CD14-positive monocyte (primary cell): ENCODE data around the gene SPCS1. TPM values are rescaled to one million over a fixed set of nuclear protein-coding genes. Genes with fewer than 3 reads are reported as not detected.

ENCODE experiments used
- DNase-seq, 3 donors: peaks; one replicate each; pipeline ENCODE4 v3.0.0-alpha.2; 2011 to 2022
- H2AFZ ChIP-seq: 2 replicates; pipeline ENCODE4 v1.6.0; 2012; ENCODE audit warnings: mild to moderate bottlenecking, low read depth, low read length, inconsistent platforms; ENCODE audit not compliant: insufficient read depth, poor library complexity, severe bottlenecking
- H3K27ac ChIP-seq, 2 donors: 1 replicate in 1 of 2; 2 replicates in 1 of 2; pipeline ENCODE4 v1.5.1; 2012 to 2013; ENCODE audit warnings: low read length in 2 of 2, control low read depth in 1 of 2, inconsistent platforms in 1 of 2, low read depth in 1 of 2, mild to moderate bottlenecking in 1 of 2
- H3K27me3 ChIP-seq, 2 donors: one replicate each; pipeline versions ENCODE4 v1.6.0 to v1.6.1; 2011 to 2013; ENCODE audit warnings: low read length in 2 of 2; ENCODE audit not compliant: control insufficient read depth in 2 of 2, insufficient read depth in 2 of 2
- H3K36me3 ChIP-seq, 2 donors: replicated peaks in 1 of 2; 1 replicate in 1 of 2; 2 replicates in 1 of 2; pipeline versions ENCODE4 v1.5.1 to v1.6.1; 2012 to 2013; ENCODE audit warnings: low read length in 2 of 2, control low read depth in 1 of 2, inconsistent platforms in 1 of 2, mild to moderate bottlenecking in 1 of 2; ENCODE audit not compliant: insufficient read depth in 2 of 2, control insufficient read depth in 1 of 2
- H3K4me1 ChIP-seq, 2 donors: 1 replicate in 1 of 2; 2 replicates in 1 of 2; pipeline versions ENCODE4 v1.5.1 to v1.6.1; 2012 to 2013; ENCODE audit warnings: low read length in 2 of 2, control low read depth in 1 of 2, inconsistent platforms in 1 of 2, mild to moderate bottlenecking in 1 of 2, moderate library complexity in 1 of 2; ENCODE audit not compliant: insufficient read depth in 2 of 2, control insufficient read depth in 1 of 2
- H3K4me2 ChIP-seq: replicated peaks from 2 replicates; pipeline ENCODE3; 2012; ENCODE audit warnings: low read length, moderate library complexity, mild to moderate bottlenecking; ENCODE audit not compliant: poor library complexity, severe bottlenecking; ENCODE audit errors: extremely low read depth
- H3K4me3 ChIP-seq, 3 experiments: fragments of 200-600 bp in 1 of 3; sonication (generic) in 1 of 3; replicated peaks in 1 of 3; 1 replicate in 2 of 3; 2 replicates in 1 of 3; pipeline ENCODE4 v1.5.1; 2011 to 2013; ENCODE audit warnings: low read length in 3 of 3, mild to moderate bottlenecking in 3 of 3, control low read depth in 2 of 3, low read depth in 2 of 3, inconsistent platforms in 1 of 3, moderate library complexity in 1 of 3
- H3K79me2 ChIP-seq: 2 replicates; pipeline ENCODE4 v1.6.0; 2012; ENCODE audit warnings: mild to moderate bottlenecking, control low read depth, inconsistent platforms, low read length, moderate library complexity; ENCODE audit not compliant: insufficient read depth
- H3K9ac ChIP-seq: 2 replicates; pipeline ENCODE4 v1.6.0; 2017; ENCODE audit warnings: low read length, mild to moderate bottlenecking; ENCODE audit not compliant: insufficient read depth, poor library complexity, severe bottlenecking
- H3K9me3 ChIP-seq, 2 donors: replicated peaks in 1 of 2; 1 replicate in 1 of 2; 2 replicates in 1 of 2; pipeline versions ENCODE4 v1.5.1 to v1.6.1; 2012 to 2013; ENCODE audit warnings: low read length in 2 of 2, control low read depth in 1 of 2; ENCODE audit not compliant: control insufficient read depth in 1 of 2, insufficient read depth in 1 of 2
- H4K20me1 ChIP-seq: 2 replicates; pipeline ENCODE4 v1.6.0; 2012; ENCODE audit warnings: mild to moderate bottlenecking, low read length, control low read depth, moderate library complexity; ENCODE audit not compliant: insufficient read depth
- H3K27ac Mint-ChIP-seq, 7 donors: one replicate each; pipeline ENCODE4 v1.8.0; 2020; ENCODE audit warnings: mild to moderate bottlenecking in 7 of 7, mixed read lengths in 7 of 7, moderate library complexity in 6 of 7, inconsistent platforms in 2 of 7
- H3K27me3 Mint-ChIP-seq, 3 donors: one replicate each; pipeline ENCODE4 v1.8.0; 2021 to 2022; ENCODE audit warnings: low read depth in 3 of 3, mild to moderate bottlenecking in 3 of 3, mixed read lengths in 3 of 3, moderate library complexity in 3 of 3, inconsistent platforms in 1 of 3
- H3K36me3 Mint-ChIP-seq, 2 donors: one replicate each; pipeline ENCODE4 v1.8.0; 2020; ENCODE audit warnings: mixed read lengths in 2 of 2, inconsistent platforms in 1 of 2, mild to moderate bottlenecking in 1 of 2
- H3K4me1 Mint-ChIP-seq: one replicate; pipeline ENCODE4 v1.8.0; 2020; ENCODE audit warnings: mild to moderate bottlenecking, mixed read lengths
- H3K4me3 Mint-ChIP-seq, 2 donors: one replicate each; pipeline ENCODE4 v1.8.0; 2020; ENCODE audit warnings: mild to moderate bottlenecking in 2 of 2, mixed read lengths in 2 of 2, moderate library complexity in 1 of 2
- H3K9me3 Mint-ChIP-seq, 7 donors: one replicate each; pipeline ENCODE4 v1.8.0; 2020 to 2022; ENCODE audit warnings: mixed read lengths in 7 of 7, mild to moderate bottlenecking in 6 of 7, moderate library complexity in 6 of 7, inconsistent platforms in 2 of 7
- WGBS: methylation state at CpG from one replicate; pipeline ENCODE4 v1.1.5; 2013; ENCODE audit warnings: missing lambda C conversion rate; ENCODE audit not compliant: insufficient coverage; 5-methylcytosine and 5-hydroxymethylcytosine counted together
- intact Hi-C, 2 donors: fragments of 100-400 bp; cut with micrococcal nuclease; formaldehyde crosslinking; loops; one replicate each; pipeline versions ENCODE4 v1.15.0 to v1.15.1; 2023
- polyA minus RNA-seq: library from RNA; depleted of rRNA, polyadenylated mRNA; stranded (reverse); fragments of >200 nt; gene quantifications from 2 replicates; pipeline ENCODE4 v1.2.3, GENCODE V29; 2012
- polyA plus RNA-seq, 3 donors: library from polyadenylated mRNA; depleted of rRNA in 1 of 3; unstranded in 2 of 3; stranded (reverse) in 1 of 3; fragments of 300-500 nt in 2 of 3; fragments of >200 nt in 1 of 3; fragmentation: Illumina TruSeq in 2 of 3; gene quantifications; 1 replicate in 2 of 3; 2 replicates in 1 of 3; pipeline ENCODE4 v1.2.3, GENCODE V29; 2012 to 2021
- total RNA-seq, 12 experiments: library from RNA in 1 of 12; stranded (reverse) in 1 of 12; fragments of 120-200 nt in 1 of 12; gene quantifications; one replicate each; pipeline ENCODE4 v1.2.4 and lab custom pipeline; 2013 to 2026; ENCODE audit warnings: mixed read lengths in 6 of 12, inconsistent platforms in 1 of 12
- TF ChIP-seq, protein P1 (sequence below): fragments of 200-600 bp; IDR thresholded peaks from one replicate; pipeline ENCODE4 v1.8.0; 2022; ENCODE audit warnings: antibody characterized with exemption, mild to moderate bottlenecking

SPCS1 gene
- 60.4 TPM for total RNA-seq (2013)
- polyA plus RNA-seq: 100 to 1,000 TPM in 2 of 3 donors, 10 to 100 TPM in 1; 99.0 to 242 (median 228) TPM
- 16.5 and 35.4 TPM in 2 replicates for polyA minus RNA-seq
- total RNA-seq (lab: John Stamatoyannopoulos, UW): 6.4 to 38.3 (median 28.2) reads per million in 11 experiments

DNA sequence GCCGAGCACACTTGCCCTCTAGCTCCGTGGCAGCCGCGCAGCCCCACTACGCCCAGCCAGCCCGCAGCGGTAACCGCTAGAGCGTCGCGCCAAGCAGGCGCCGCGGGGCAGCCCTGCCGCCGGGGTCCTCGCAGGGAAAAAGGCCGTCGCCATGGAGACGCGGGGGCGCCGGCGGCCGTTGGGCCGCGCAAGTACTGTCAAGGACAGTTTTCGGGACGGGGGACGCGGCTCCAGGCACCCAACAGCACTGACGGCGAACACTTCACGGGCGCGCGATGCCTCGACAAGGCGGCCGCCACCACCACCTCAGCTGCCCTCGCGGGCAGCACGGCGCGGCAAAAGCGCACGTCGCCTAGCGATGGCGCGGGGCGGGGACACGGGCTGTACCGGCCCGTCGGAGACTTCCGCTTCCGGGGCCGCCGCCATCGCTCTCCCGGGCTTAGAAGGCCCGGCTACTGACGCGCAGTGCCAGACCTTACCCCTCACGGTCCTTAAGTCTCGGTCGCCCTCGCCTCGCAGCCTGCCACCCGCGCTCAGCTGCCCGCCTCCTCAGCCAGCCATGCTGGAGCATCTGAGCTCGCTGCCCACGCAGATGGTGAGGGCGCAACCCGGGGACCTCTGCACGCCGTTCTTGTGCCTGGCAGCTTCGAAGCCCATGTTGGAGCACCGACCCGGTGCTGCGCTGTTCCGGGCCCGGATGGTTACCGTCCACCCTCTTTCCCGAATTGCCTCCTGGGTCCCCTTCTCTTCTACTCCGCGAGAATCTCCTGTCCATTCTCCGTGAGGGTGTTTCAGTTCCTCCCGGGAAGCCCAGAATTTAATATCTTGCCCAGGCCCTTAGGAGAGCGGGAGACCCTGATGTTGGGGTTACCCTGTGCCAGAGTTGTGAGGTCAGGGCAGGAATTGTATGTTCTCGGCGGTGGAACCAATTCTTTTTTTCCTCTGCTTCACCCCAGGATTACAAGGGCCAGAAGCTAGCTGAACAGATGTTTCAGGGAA, at the start of gene SPCS1, which contains the start of gene GLT8D1:
SPCS1 (plus strand) TSS at position 419 of the 999 bp plus-strand sequence; CDS start at position 560, 141 bp downstream.
GLT8D1 (minus strand) TSS at position 104 of the 999 bp plus-strand sequence. CDS start 5,331 bp downstream, outside the sequence.
- no peaks in the 10 kb centered on the region for H3K9me3 Mint-ChIP-seq
- H3K27me3 ChIP-seq: no peaks in the 10 kb centered on the region
- intact Hi-C loops: no loop called here
- peak within 1 kb of the TSS; percentile 89 for H3K9ac ChIP-seq
- peak within 1 kb of the TSS; percentile 94 to 96 for H3K4me3 Mint-ChIP-seq
- peaks cover 31 to 37% of the 10 kb centered on the region in 2 donors for H3K4me1 ChIP-seq
- H3K36me3 Mint-ChIP-seq: peaks cover 10 to 27% of the 10 kb centered on the region in 2 donors
- peaks cover 12 to 28% of the 10 kb centered on the region in 2 donors for H3K36me3 ChIP-seq
- peaks cover 0 to 3% (median 0%) of the 10 kb centered on the region in 3 donors for H3K27me3 Mint-ChIP-seq
- peak within 1 kb of the TSS; percentile 89 to 99 (median 99) for H3K4me3 ChIP-seq
- peak; percentile 83 to 84 (median 84) for DNase-seq
- H3K9me3 ChIP-seq: no peaks in the 10 kb centered on the region
- H2AFZ ChIP-seq: peak within 1 kb of the TSS; percentile 97
- H3K79me2 ChIP-seq: peaks cover 69% of the 10 kb centered on the region
- peak within 1 kb of the TSS; percentile 99 for H3K4me2 ChIP-seq
- H3K27ac Mint-ChIP-seq: peak within 1 kb of the TSS; percentile 90 to 98 (median 94)
- peaks cover 5% of the 10 kb centered on the region for H4K20me1 ChIP-seq
- under 1% methylated on average over 88 of the region's 94 CpGs for WGBS
- peaks cover 39% of the 10 kb centered on the region for H3K4me1 Mint-ChIP-seq
- H3K27ac ChIP-seq: peak within 1 kb of the TSS; percentile 88 to 95
- TF ChIP-seq, protein P1, sequence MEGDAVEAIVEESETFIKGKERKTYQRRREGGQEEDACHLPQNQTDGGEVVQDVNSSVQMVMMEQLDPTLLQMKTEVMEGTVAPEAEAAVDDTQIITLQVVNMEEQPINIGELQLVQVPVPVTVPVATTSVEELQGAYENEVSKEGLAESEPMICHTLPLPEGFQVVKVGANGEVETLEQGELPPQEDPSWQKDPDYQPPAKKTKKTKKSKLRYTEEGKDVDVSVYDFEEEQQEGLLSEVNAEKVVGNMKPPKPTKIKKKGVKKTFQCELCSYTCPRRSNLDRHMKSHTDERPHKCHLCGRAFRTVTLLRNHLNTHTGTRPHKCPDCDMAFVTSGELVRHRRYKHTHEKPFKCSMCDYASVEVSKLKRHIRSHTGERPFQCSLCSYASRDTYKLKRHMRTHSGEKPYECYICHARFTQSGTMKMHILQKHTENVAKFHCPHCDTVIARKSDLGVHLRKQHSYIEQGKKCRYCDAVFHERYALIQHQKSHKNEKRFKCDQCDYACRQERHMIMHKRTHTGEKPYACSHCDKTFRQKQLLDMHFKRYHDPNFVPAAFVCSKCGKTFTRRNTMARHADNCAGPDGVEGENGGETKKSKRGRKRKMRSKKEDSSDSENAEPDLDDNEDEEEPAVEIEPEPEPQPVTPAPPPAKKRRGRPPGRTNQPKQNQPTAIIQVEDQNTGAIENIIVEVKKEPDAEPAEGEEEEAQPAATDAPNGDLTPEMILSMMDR: no peak

DNA sequence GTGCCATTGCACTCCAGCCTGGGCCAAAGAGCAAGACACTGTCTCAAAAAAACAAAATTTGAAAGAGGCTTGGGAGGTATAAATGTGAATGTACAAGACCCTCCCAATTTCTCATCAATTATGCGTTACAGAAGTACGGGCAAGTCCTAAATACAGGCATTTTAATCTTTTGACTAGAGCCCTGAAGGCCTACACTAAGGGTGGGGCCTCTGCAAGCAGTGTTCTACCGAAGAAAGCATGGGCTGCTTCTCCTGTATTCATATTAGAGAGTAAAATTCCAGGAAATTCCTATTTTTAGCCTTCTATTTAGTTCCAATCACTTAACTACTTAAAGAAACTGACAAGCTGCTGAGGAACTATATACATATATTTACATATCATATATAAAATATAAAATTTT, 45.9 kb upstream of the SPCS1 start:
- H3K27ac ChIP-seq: no peak overlapping the region
- Mint-ChIP-seq H3K4me1 (no peaks in the 10 kb centered on the region), H3K4me3 (no peak overlapping the region), H3K36me3 (peaks cover 77 to 91% of the 10 kb centered on the region in 2 donors), H3K27ac (no peak overlapping the region), H3K27me3 (no peaks in the 10 kb centered on the region), H3K9me3 (no peaks in the 10 kb centered on the region)
- TF ChIP-seq, protein P1: no peak
- DNase-seq: no peak
- no peak overlapping the region for H3K9ac ChIP-seq
- intact Hi-C loops: no loop called here
- H3K79me2 ChIP-seq: peaks cover 8% of the 10 kb centered on the region
- H4K20me1 ChIP-seq: peaks cover 16% of the 10 kb centered on the region
- H3K36me3 ChIP-seq: peaks cover 78 to 97% of the 10 kb centered on the region in 2 donors
- H2AFZ ChIP-seq: no peak overlapping the region
- H3K4me3 ChIP-seq: no peak overlapping the region
- no peaks in the 10 kb centered on the region for H3K9me3 ChIP-seq
- WGBS: no CpG with 5 or more reads among the region's 3 CpGs
- no peaks in the 10 kb centered on the region for H3K27me3 ChIP-seq
- no peak overlapping the region for H3K4me2 ChIP-seq
- no peaks in the 10 kb centered on the region for H3K4me1 ChIP-seq
